ENCODE data around the gene SPINK8. TPM values are rescaled to one million over a fixed set of nuclear protein-coding genes. Genes with fewer than 3 reads are reported as not detected.
A peak's percentile ranks its signal among the peaks of the same experiment; 100 is the strongest.

Gene SPINK8
- total and polyA plus RNA-seq, 12 donors: not detected

DNA sequence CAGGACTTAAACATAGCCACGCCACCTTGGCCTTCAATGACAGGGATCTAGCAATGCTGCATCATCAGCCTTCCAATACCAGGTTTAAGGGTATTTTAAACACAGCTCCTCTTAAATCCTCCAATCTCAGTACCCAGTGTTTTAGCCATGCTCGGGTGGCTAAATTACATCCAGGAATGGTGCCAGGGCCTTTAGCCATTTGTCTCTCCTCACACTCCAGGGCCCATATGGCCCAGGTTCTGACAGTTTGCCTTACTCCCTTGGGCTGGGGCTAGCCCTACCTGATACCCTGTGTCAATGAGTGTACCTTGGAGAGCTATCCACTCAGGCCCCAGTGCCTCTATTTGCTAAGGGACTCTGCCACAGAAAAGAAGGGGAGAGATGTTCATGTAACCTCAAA is 63.2 kb downstream of the SPINK8 start:
- Histone ChIP-seq H3K4me3 (no peak overlapping the region), H3K9me3 (replicated peaks in 1 of 3) (no peaks in the 10 kb centered on the region), H3K36me3 (replicated peaks in 1 of 2) (peaks cover 0 to 22% of the 10 kb centered on the region in 2 donors), H3K27me3 (no peaks in the 10 kb centered on the region), H3K27ac (no peak overlapping the region), H3K4me1 (replicated peaks in 1 of 2) (no peaks in the 10 kb centered on the region)
- intact Hi-C loops (cut with DNase I): loop anchor here (5.0 kb wide), 2 partner anchors 162 to 167 kb away; partner anchors contain the start of gene PLXNB1 (in 1 of the 2)
- no peak for TF ChIP-seq POLR2A (IDR thresholded peaks at IDR 0.05)
- TF ChIP-seq, protein P1, sequence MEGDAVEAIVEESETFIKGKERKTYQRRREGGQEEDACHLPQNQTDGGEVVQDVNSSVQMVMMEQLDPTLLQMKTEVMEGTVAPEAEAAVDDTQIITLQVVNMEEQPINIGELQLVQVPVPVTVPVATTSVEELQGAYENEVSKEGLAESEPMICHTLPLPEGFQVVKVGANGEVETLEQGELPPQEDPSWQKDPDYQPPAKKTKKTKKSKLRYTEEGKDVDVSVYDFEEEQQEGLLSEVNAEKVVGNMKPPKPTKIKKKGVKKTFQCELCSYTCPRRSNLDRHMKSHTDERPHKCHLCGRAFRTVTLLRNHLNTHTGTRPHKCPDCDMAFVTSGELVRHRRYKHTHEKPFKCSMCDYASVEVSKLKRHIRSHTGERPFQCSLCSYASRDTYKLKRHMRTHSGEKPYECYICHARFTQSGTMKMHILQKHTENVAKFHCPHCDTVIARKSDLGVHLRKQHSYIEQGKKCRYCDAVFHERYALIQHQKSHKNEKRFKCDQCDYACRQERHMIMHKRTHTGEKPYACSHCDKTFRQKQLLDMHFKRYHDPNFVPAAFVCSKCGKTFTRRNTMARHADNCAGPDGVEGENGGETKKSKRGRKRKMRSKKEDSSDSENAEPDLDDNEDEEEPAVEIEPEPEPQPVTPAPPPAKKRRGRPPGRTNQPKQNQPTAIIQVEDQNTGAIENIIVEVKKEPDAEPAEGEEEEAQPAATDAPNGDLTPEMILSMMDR (IDR thresholded peaks at IDR 0.05): no peak
- WGBS, 4 donors: 81 to 94% (median 85%) methylated on average over 2 of the region's 2 CpGs
- DNase-seq: no peak

DNA sequence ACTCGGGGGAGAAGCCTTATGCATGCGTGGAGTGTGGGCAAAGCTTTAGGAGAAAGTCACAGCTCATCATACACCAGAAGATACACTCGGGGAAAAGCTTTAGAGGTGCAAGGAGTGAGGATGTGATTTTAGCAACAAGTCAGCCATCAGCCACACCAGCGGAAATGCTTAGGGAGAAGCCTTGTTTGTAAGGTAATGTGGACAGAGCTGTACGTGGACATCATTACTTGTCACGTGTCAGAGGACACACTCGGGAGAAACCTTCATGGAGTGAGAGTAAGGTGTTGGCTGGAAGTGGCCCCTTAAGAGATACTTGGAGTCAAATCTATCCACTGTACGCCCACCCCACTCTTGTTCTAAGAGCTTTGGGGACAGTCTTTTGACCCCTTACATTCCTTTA is 63.9 kb downstream of the SPINK8 start:
- intact Hi-C loops (cut with DNase I): no loop called here
- no peak overlapping the region for H3K4me3 ChIP-seq
- no peaks in the 10 kb centered on the region for H3K27me3 ChIP-seq
- no peak for TF ChIP-seq POLR2A (IDR thresholded peaks at IDR 0.05)
- TF ChIP-seq, protein P1 (IDR thresholded peaks at IDR 0.05): no peak
- no peak for DNase-seq
- no peaks in the 10 kb centered on the region for H3K4me1 ChIP-seq (replicated peaks in 1 of 2)
- no peak overlapping the region for H3K27ac ChIP-seq
- H3K9me3 ChIP-seq (replicated peaks in 1 of 3): no peaks in the 10 kb centered on the region
- H3K36me3 ChIP-seq (replicated peaks in 1 of 2): peaks cover 0 to 22% of the 10 kb centered on the region in 2 donors
- 82 to 89% (median 85%) methylated on average over 8 of the region's 8 CpGs for WGBS, 4 donors

DNA sequence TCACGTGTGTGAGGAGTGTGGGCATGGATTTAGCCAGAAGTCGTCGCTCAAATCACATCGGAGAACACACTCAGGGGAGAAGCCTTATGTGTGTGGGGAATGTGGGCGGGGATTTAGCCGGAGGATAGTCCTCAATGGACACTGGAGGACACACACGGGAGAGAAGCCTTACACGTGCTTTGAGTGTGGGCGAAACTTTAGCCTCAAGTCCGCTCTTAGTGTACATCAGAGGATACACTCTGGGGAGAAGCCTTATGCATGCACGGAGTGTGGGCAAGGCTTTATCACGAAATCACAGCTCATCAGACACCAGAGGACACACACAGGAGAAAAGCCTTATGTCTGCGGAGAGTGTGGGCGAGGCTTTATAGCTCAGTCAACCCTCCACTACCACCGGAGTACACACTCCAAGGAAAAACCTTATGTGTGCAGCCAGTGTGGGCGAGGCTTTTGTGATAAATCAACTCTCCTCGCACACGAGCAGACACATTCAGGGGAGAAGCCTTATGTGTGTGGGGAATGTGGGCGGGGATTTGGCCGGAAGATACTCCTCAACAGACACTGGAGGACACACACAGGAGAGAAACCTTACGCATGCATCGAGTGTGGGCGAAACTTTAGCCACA is 64.4 kb downstream of the SPINK8 start:
- TF ChIP-seq, protein P1 (IDR thresholded peaks at IDR 0.05): no peak
- no peak for TF ChIP-seq POLR2A (IDR thresholded peaks at IDR 0.05)
- Histone ChIP-seq H3K4me1 (replicated peaks in 1 of 2) (no peaks in the 10 kb centered on the region), H3K27ac (no peak overlapping the region), H3K36me3 (replicated peaks in 1 of 2) (peaks cover 0 to 22% of the 10 kb centered on the region in 2 donors), H3K27me3 (no peaks in the 10 kb centered on the region), H3K9me3 (replicated peaks in 1 of 3) (no peaks in the 10 kb centered on the region), H3K4me3 (no peak overlapping the region)
- intact Hi-C loops (cut with DNase I): no loop called here
- WGBS, 4 donors: 78 to 92% (median 81%) methylated on average over 21 to 23 of the region's 23 CpGs
- DNase-seq: no peak

DNA sequence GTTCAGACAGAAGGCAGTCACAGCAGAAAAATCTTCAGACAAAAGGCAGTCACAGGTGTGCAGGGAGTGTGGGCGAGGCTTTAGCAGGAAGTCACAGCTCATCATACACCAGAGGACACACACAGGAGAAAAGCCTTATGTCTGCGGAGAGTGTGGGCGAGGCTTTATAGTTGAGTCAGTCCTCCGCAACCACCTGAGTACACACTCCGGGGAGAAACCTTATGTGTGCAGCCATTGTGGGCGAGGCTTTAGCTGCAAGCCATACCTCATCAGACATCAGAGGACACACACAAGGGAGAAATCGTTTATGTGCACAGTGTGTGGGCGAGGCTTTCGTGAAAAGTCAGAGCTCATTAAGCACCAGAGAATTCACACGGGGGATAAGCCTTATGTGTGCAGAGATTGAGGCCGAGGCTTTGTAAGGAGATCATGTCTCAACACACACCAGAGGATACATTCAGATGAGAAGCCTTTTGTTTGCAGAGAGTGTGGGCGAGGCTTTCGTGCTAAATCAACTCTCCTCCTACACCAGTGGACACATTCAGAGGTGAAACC is 65.0 kb downstream of the SPINK8 start:
- no peaks in the 10 kb centered on the region for H3K9me3 ChIP-seq (replicated peaks in 1 of 3)
- no peak for DNase-seq
- no peaks in the 10 kb centered on the region for H3K4me1 ChIP-seq (replicated peaks in 1 of 2)
- intact Hi-C loops (cut with DNase I): no loop called here
- no peak overlapping the region for H3K4me3 ChIP-seq
- 80 to 86% (median 82%) methylated on average over 13 of the region's 13 CpGs for WGBS, 4 donors
- peaks cover 0 to 22% of the 10 kb centered on the region in 2 donors for H3K36me3 ChIP-seq (replicated peaks in 1 of 2)
- no peak for TF ChIP-seq POLR2A (IDR thresholded peaks at IDR 0.05)
- TF ChIP-seq, protein P1 (IDR thresholded peaks at IDR 0.05): no peak
- H3K27me3 ChIP-seq: no peaks in the 10 kb centered on the region
- peak overlapping the region in 1 of 5 donors; percentile 20 for H3K27ac ChIP-seq

Data from adrenal gland (tissue), 12 donors.